Measurements from ENCODE around the gene ZNF689. TPM values are rescaled to one million over a fixed set of nuclear protein-coding genes. Genes with fewer than 3 reads are reported as not detected.

The ZNF689 gene
- total and polyA plus RNA-seq, 2 of the 13 experiments (the other 11 are each of a cell fraction or from before 2014, with no cell fraction given), result 9.7 to 19.5 TPM

DNA sequence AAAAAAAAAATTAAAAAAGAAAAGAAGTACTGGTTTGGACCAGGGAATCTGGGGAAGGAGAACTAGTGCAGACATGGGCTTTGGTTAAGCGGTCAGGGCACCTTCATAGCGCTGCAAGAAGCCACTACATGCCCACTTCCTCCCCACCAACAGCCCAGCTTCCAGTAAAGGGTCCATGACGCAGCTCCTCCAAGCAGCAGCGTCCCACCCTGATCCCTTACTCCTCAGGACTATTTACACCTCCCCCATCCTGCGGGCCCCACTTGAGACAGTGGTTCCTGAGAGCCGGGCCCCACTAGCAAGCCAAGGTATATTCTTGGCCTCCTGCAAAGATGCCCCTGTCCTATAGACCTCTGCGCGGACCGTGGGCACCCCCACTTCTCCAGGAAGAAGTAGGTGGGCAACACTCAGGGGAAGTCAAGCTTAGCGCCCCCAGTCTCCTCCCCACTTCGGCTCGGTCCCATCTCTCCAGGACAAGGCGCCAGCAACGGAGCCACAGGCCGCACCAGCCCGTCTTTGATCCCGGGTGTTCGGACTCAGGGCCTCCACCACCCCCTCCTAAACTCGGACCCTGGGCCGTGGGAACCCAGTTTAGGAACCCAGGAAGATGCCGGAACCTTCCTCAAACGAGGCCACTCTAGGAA is 39.7 kb upstream of the ZNF689 start (continued):
- TF ChIP-seq, protein P1, sequence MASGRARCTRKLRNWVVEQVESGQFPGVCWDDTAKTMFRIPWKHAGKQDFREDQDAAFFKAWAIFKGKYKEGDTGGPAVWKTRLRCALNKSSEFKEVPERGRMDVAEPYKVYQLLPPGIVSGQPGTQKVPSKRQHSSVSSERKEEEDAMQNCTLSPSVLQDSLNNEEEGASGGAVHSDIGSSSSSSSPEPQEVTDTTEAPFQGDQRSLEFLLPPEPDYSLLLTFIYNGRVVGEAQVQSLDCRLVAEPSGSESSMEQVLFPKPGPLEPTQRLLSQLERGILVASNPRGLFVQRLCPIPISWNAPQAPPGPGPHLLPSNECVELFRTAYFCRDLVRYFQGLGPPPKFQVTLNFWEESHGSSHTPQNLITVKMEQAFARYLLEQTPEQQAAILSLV (CRISPR knock-in tag; IDR thresholded peaks at IDR 0.05; ENCODE audit: borderline replicate concordance), result no peak
- TF ChIP-seq KDM4B (CRISPR knock-in tag; IDR thresholded peaks at IDR 0.05) (no peak), ZSCAN9 (CRISPR knock-in tag; IDR thresholded peaks at IDR 0.05; ENCODE audit: borderline replicate concordance) (no peak), TBX2 (CRISPR knock-in tag; IDR thresholded peaks at IDR 0.05; ENCODE audit: borderline replicate concordance) (no peak), ARHGAP35 (CRISPR knock-in tag; IDR thresholded peaks at IDR 0.05; ENCODE audit: borderline replicate concordance) (peak; percentile 52; the same call in 1 of the 2 replicates), ZNF263 (CRISPR knock-in tag; IDR thresholded peaks at IDR 0.05) (0 out of 2 replicates have a peak, but pooled peaks have one; percentile 26), NFIB (CRISPR knock-in tag; IDR thresholded peaks at IDR 0.05; ENCODE audit: borderline replicate concordance) (no peak), RELA (CRISPR knock-in tag; IDR thresholded peaks at IDR 0.05) (no peak), ZNF121 (CRISPR knock-in tag; IDR thresholded peaks at IDR 0.05) (no peak), SYNCRIP (IDR thresholded peaks at IDR 0.05; ENCODE audit: insufficient read depth, low read depth, low read length) (no peak), ZNF260 (CRISPR knock-in tag; IDR thresholded peaks at IDR 0.05; ENCODE audit: borderline replicate concordance, low read depth) (no peak), ZNF3 (CRISPR knock-in tag; IDR thresholded peaks at IDR 0.05) (no peak), MIXL1 (CRISPR knock-in tag; IDR thresholded peaks at IDR 0.05) (no peak), ZNF75D (CRISPR knock-in tag; IDR thresholded peaks at IDR 0.05; ENCODE audit: borderline replicate concordance) (no peak), STAT5B (CRISPR knock-in tag; IDR thresholded peaks at IDR 0.05) (no peak), ZSCAN29 (CRISPR knock-in tag; conservative IDR thresholded peaks at IDR 0.05) (no peak), FOSL2 (CRISPR knock-in tag; IDR thresholded peaks at IDR 0.05) (no peak), ZNF557 (CRISPR knock-in tag; IDR thresholded peaks at IDR 0.05) (0 out of 2 replicates have a peak, but pooled peaks have one; percentile 17), KDM1A (CRISPR knock-in tag; IDR thresholded peaks at IDR 0.05) (no peak), ZSCAN22 (CRISPR knock-in tag; IDR thresholded peaks at IDR 0.05) (no peak)
- TF ChIP-seq, protein P2, sequence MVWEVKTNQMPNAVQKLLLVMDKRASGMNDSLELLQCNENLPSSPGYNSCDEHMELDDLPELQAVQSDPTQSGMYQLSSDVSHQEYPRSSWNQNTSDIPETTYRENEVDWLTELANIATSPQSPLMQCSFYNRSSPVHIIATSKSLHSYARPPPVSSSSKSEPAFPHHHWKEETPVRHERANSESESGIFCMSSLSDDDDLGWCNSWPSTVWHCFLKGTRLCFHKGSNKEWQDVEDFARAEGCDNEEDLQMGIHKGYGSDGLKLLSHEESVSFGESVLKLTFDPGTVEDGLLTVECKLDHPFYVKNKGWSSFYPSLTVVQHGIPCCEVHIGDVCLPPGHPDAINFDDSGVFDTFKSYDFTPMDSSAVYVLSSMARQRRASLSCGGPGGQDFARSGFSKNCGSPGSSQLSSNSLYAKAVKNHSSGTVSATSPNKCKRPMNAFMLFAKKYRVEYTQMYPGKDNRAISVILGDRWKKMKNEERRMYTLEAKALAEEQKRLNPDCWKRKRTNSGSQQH (CRISPR knock-in tag; IDR thresholded peaks at IDR 0.05; ENCODE audit: low read depth), result no peak
- TF ChIP-seq, protein P3, sequence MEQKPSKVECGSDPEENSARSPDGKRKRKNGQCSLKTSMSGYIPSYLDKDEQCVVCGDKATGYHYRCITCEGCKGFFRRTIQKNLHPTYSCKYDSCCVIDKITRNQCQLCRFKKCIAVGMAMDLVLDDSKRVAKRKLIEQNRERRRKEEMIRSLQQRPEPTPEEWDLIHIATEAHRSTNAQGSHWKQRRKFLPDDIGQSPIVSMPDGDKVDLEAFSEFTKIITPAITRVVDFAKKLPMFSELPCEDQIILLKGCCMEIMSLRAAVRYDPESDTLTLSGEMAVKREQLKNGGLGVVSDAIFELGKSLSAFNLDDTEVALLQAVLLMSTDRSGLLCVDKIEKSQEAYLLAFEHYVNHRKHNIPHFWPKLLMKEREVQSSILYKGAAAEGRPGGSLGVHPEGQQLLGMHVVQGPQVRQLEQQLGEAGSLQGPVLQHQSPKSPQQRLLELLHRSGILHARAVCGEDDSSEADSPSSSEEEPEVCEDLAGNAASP (CRISPR knock-in tag; IDR thresholded peaks at IDR 0.05; ENCODE audit: borderline replicate concordance), result no peak
- TF ChIP-seq, protein P4, sequence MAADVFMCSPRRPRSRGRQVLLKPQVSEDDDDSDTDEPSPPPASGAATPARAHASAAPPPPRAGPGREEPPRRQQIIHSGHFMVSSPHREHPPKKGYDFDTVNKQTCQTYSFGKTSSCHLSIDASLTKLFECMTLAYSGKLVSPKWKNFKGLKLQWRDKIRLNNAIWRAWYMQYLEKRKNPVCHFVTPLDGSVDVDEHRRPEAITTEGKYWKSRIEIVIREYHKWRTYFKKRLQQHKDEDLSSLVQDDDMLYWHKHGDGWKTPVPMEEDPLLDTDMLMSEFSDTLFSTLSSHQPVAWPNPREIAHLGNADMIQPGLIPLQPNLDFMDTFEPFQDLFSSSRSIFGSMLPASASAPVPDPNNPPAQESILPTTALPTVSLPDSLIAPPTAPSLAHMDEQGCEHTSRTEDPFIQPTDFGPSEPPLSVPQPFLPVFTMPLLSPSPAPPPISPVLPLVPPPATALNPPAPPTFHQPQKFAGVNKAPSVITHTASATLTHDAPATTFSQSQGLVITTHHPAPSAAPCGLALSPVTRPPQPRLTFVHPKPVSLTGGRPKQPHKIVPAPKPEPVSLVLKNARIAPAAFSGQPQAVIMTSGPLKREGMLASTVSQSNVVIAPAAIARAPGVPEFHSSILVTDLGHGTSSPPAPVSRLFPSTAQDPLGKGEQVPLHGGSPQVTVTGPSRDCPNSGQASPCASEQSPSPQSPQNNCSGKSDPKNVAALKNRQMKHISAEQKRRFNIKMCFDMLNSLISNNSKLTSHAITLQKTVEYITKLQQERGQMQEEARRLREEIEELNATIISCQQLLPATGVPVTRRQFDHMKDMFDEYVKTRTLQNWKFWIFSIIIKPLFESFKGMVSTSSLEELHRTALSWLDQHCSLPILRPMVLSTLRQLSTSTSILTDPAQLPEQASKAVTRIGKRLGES (CRISPR knock-in tag; IDR thresholded peaks at IDR 0.05; ENCODE audit: borderline replicate concordance), result no peak

Measured in HepG2 (cell line).